ENCODE results near the gene LRR1.
A peak's percentile ranks its signal among the peaks of the same experiment; 100 is the strongest.
"Not testable (repeated sequence)": the region's sequence is repeated elsewhere in the genome, so short reads cannot be mapped to it uniquely, and the experiment has no call there.

LRR1 gene

DNA sequence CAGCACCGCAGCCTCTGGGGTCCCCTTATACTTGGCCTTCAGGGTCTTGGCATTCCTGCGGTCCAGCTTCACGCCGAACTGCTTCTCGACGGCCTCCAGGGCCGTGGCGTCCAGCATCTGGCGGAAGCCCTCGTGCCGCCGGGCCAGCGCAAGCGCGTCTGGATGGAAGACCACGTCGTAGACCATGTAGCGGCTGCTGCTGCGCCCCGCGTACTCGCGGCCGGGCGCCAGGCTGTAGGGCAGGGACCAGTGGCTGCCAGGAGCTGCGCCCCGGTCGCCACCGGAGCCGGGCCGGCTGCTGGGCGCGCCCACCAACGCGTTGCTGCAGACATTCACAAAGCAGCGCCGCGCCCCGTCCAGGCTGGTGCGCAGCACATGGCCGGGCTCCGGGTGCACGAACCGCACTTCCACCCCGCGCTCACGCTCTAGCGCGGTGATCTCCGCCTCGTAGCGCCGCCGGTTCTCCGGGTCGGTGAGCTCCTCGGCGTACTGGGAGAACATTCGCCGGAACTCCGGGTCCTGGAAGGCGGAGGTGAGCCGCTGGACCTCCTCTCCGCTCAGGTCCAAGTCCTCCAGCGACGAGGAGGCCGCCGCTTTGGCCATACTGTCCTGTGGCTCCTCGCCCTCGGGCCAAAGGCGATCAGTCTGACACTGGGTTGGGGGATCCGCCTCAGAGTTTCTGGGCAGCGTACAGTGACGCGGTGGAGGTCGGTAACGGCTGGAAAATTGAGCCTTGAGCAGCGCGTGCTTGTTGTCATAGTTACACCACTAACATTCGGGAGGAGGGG lies 36.0 kb downstream of the LRR1 start, which contains the start of gene DNAAF2:
DNAAF2 (minus strand) TSS at position 698 of the 788 bp plus-strand sequence; CDS start at position 603, 95 bp downstream.
- H3K27ac ChIP-seq (ENCODE audit: low read depth, low read length, severe bottlenecking), result peak within 1 kb of the TSS; percentile 98
- peak within 1 kb of the TSS; percentile 97 for H3K4me3 ChIP-seq (ENCODE audit: extremely low read depth, insufficient read depth, low read length, poor library complexity, severe bottlenecking)
- 0 to 1% methylated on average over 65 to 78 of the region's 80 CpGs for WGBS, 2 experiments (ENCODE audit: insufficient coverage in 2 of 2)
- H3K36me3 ChIP-seq (ENCODE audit: control insufficient read depth, insufficient read depth, low read length), result peaks cover 40% of the 10 kb centered on the region
- H3K9me3 ChIP-seq (ENCODE audit: control insufficient read depth, low read length), result peaks cover 3% of the 10 kb centered on the region
- peaks cover 6% of the 10 kb centered on the region for H3K4me1 ChIP-seq (ENCODE audit: control insufficient read depth, insufficient read depth, low read length, poor library complexity, severe bottlenecking)

DNA sequence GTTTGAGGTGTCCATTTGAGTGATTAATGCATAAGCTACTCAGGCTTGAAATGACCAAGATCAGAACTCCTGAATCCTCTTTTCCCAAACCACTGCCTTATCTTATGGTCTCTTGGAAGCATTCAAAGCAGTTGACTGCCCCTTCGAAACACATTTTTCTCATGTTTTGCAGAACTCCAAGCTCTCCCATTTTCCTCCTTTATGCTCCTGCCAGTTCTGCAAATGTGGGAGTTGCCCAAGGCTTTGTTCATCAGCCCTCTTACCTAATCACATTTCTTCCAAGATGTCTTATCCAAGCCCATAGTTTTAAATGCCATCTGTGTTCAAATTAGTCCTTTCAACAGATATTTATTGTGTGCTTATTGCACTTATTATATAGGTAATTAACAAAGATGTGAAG lies 38.1 kb downstream of the LRR1 start:
- Histone ChIP-seq H3K9me3 (ENCODE audit: control insufficient read depth, low read length) (no peaks in the 10 kb centered on the region), H3K4me1 (ENCODE audit: control insufficient read depth, insufficient read depth, low read length, poor library complexity, severe bottlenecking) (peaks cover 6% of the 10 kb centered on the region), H3K27ac (ENCODE audit: low read depth, low read length, severe bottlenecking) (no peak overlapping the region), H3K36me3 (ENCODE audit: control insufficient read depth, insufficient read depth, low read length) (peaks cover 36% of the 10 kb centered on the region), H3K4me3 (ENCODE audit: extremely low read depth, insufficient read depth, low read length, poor library complexity, severe bottlenecking) (no peak overlapping the region)
- 87 to 89% methylated on average over 1 of the region's 1 CpG for WGBS, 2 experiments (ENCODE audit: insufficient coverage in 2 of 2)

DNA sequence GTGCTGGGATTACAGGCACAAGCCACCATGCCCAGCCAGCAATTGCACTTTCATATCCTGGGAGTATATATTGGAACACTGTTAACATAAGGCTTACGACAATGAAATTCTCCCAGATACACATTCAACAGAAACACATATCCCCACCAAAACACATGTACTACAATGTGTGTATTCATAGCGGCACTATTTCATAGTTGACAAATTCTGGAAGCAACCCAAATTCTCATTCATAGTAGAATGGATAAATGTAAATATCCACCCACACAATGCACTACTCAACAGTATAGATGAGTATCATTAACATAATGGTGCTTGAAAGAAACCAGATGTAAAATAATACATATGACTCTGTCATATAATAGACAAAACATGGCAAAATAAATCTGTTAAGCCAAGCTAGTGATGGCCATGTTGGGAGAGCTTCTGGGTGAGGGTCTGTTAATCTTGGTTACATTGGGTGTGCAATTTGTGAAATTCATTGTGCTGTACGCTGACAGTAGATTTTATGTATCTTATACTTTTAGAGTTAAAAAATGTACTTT lies 38.9 kb downstream of the LRR1 start:
- H3K36me3 ChIP-seq (ENCODE audit: control insufficient read depth, insufficient read depth, low read length), result peaks cover 38% of the 10 kb centered on the region
- WGBS, 2 experiments (ENCODE audit: insufficient coverage in 2 of 2), result no CpG with 5 or more reads among the region's 3 CpGs
- H3K4me3 ChIP-seq (ENCODE audit: extremely low read depth, insufficient read depth, low read length, poor library complexity, severe bottlenecking), result no peak overlapping the region
- H3K4me1 ChIP-seq (ENCODE audit: control insufficient read depth, insufficient read depth, low read length, poor library complexity, severe bottlenecking), result peaks cover 6% of the 10 kb centered on the region
- no peak overlapping the region for H3K27ac ChIP-seq (ENCODE audit: low read depth, low read length, severe bottlenecking)
- no peaks in the 10 kb centered on the region for H3K9me3 ChIP-seq (ENCODE audit: control insufficient read depth, low read length)

DNA sequence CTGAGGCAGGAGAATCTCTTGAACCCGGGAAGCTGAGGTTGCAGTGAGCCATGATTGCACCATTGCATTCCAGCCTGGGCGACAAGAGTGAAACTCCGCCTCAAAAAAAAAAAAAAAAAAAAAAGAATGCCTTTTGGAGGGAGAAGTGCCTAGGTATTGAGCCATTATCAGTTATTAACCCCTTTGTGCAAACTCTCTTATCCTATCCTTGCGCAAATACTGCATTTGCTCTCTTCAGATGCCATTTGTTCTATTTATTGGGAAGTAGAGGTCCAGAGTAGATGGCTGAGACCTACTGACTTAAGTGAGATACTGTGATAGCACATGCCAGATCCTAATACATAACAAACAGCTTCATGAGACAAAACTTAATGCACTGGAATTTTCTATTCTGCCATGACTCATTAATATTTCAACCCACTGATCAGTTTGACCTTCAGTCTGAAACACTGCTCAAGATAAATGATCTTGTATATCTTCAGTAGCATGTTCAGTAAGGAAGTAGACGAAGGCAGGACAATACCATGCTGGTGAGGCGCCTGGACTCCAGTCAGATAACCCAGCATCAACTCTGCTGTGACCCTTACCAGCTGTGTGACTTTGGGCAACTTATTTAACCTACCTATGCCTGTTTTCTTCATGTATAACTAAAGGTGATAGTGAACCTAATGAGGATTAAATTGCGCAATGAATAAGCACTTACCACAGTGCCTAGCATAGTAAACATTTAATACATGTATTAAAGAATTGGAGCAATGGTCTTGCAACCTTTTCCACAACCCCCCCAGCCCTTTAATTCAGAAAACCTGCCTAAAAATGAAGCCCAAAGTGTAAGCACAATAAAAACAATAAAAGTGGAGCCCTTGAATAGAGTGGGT lies 42.0 kb downstream of the LRR1 start:
- WGBS, 2 experiments (ENCODE audit: insufficient coverage in 2 of 2), result 83 to 100% methylated on average over 1 to 2 of the region's 7 CpGs
- Histone ChIP-seq H3K4me1 (ENCODE audit: control insufficient read depth, insufficient read depth, low read length, poor library complexity, severe bottlenecking) (peaks cover 6% of the 10 kb centered on the region), H3K27ac (ENCODE audit: low read depth, low read length, severe bottlenecking) (no peak overlapping the region), H3K9me3 (ENCODE audit: control insufficient read depth, low read length) (no peaks in the 10 kb centered on the region), H3K36me3 (ENCODE audit: control insufficient read depth, insufficient read depth, low read length) (peaks cover 56% of the 10 kb centered on the region), H3K4me3 (ENCODE audit: extremely low read depth, insufficient read depth, low read length, poor library complexity, severe bottlenecking) (no peak overlapping the region)

DNA sequence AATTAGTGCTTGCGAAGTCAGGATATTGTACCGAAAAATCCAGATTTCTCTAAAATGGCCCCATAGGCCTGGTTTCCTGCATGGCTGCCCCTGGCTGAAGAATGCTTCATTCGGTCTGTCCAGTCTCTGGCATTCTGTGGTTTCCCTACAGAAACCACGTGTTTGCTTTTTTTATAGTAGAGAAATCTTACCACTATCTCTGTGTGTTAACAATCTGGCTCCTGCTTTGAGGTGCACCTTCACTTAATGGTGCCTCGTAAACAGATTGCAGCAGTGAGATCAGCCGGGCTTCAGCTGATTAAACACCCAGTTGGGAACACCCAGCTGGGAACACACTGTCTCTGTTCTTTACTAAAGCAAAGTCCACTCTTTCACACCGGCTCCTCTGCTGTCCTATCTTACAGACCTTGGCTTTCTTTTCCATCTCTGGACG lies 43.0 kb downstream of the LRR1 start:
- no peak overlapping the region for H3K4me3 ChIP-seq (ENCODE audit: extremely low read depth, insufficient read depth, low read length, poor library complexity, severe bottlenecking)

DNA sequence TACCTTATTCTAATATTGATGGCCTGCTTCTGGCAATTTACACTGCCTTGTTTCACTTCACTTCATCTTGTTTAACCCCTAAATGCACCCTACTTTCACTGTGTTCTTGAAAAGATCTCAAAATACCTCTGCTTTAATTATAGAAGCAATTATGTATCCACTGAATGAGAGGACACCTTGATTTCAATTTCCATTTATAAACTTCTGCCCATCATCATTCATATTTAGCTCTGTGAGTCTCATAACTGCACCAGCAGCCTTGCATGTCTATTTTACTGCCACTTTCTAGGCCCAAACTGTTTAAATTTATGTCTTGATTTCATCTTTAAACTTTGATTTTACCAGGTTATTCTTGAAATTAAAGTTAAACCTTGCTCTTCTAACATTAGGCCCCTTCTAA lies 43.4 kb downstream of the LRR1 start:
- no peaks in the 10 kb centered on the region for H3K9me3 ChIP-seq (ENCODE audit: control insufficient read depth, low read length)
- H3K4me3 ChIP-seq (ENCODE audit: extremely low read depth, insufficient read depth, low read length, poor library complexity, severe bottlenecking), result no peak overlapping the region
- peaks cover 57% of the 10 kb centered on the region for H3K36me3 ChIP-seq (ENCODE audit: control insufficient read depth, insufficient read depth, low read length)
- no peak overlapping the region for H3K27ac ChIP-seq (ENCODE audit: low read depth, low read length, severe bottlenecking)
- no peaks in the 10 kb centered on the region for H3K4me1 ChIP-seq (ENCODE audit: control insufficient read depth, insufficient read depth, low read length, poor library complexity, severe bottlenecking)

More for the DNA sequence above, 43.0 kb downstream of the LRR1 start:
- Histone ChIP-seq H3K9me3 (ENCODE audit: control insufficient read depth, low read length) (no peaks in the 10 kb centered on the region), H3K27ac (ENCODE audit: low read depth, low read length, severe bottlenecking) (no peak overlapping the region), H3K36me3 (ENCODE audit: control insufficient read depth, insufficient read depth, low read length) (peaks cover 56% of the 10 kb centered on the region), H3K4me1 (ENCODE audit: control insufficient read depth, insufficient read depth, low read length, poor library complexity, severe bottlenecking) (no peaks in the 10 kb centered on the region)
- WGBS, 2 experiments (ENCODE audit: insufficient coverage in 2 of 2), result 89 to 93% methylated on average over 8 of the region's 8 CpGs

DNA sequence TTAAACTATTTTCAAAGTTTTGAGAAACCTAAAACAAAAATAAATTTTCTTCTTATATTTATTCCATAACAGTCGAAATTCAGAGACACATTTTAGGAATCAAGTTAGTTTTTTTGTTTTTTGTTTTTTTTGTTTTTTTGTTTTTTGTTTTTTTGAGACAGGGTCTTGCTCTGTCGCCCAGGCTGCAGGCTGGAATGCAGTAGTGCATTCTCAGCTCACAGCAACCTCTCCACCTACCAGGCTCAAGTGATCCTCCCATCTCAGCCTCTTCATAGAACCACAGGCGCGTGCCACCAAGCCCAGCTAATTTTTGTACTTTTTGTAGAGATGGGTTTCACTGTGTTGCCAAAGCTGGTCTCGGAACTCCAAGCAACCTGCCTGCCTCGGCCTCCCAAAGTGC lies 54.8 kb downstream of the LRR1 start:
- WGBS, 2 experiments (ENCODE audit: insufficient coverage in 2 of 2), result no CpG with 5 or more reads among the region's 6 CpGs
- H3K27ac ChIP-seq (ENCODE audit: low read depth, low read length, severe bottlenecking), result no peak overlapping the region
- H3K9me3 ChIP-seq (ENCODE audit: control insufficient read depth, low read length), result no peaks in the 10 kb centered on the region
- peaks cover 23% of the 10 kb centered on the region for H3K36me3 ChIP-seq (ENCODE audit: control insufficient read depth, insufficient read depth, low read length)
- no peak overlapping the region for H3K4me3 ChIP-seq (ENCODE audit: extremely low read depth, insufficient read depth, low read length, poor library complexity, severe bottlenecking)
- no peaks in the 10 kb centered on the region for H3K4me1 ChIP-seq (ENCODE audit: control insufficient read depth, insufficient read depth, low read length, poor library complexity, severe bottlenecking)

DNA sequence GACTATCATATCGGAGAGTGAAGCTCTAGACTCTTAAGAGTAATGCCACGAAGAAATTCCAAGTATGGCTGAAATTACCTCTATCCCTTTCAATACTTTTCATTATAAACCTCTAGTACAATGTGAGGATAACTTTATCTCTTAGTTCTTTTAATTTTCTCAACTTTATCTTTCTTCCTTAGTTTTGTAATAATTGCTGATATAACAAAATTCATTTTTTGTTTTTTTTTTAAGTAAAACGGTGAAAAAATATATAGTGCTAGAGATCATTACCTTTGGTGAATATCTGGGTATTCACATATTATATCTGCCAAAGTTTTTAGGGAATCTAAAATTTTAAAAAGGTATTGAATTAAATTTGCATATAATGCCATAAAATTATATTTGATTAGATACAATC lies 55.8 kb downstream of the LRR1 start:
- H3K27ac ChIP-seq (ENCODE audit: low read depth, low read length, severe bottlenecking), result no peak overlapping the region
- no peak overlapping the region for H3K4me3 ChIP-seq (ENCODE audit: extremely low read depth, insufficient read depth, low read length, poor library complexity, severe bottlenecking)
- WGBS, 2 experiments (ENCODE audit: insufficient coverage in 2 of 2), result no CpG with 5 or more reads among the region's 3 CpGs
- no peaks in the 10 kb centered on the region for H3K9me3 ChIP-seq (ENCODE audit: control insufficient read depth, low read length)
- H3K4me1 ChIP-seq (ENCODE audit: control insufficient read depth, insufficient read depth, low read length, poor library complexity, severe bottlenecking), result no peaks in the 10 kb centered on the region
- peaks cover 23% of the 10 kb centered on the region for H3K36me3 ChIP-seq (ENCODE audit: control insufficient read depth, insufficient read depth, low read length)

DNA sequence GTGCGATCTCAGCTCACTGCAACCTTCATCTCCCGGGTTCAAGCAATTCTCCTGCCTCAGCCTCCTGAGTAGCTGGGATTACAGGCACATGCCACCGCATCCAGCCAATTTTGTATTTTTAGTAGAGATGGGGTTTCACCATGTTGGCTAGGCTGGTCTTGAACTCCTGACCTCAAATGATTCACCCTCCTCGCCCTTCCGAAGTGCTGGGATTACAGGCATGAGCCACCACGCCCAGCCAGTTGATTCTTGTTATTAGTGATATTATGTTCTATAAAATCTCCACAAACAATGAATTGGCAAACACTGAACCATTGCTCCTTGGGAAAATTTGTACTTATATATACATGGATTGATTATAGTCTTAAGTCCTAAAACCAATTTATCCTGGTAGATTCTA lies 58.8 kb downstream of the LRR1 start:
- H3K4me3 ChIP-seq (ENCODE audit: extremely low read depth, insufficient read depth, low read length, poor library complexity, severe bottlenecking); H3K9me3 ChIP-seq (ENCODE audit: control insufficient read depth, low read length); H3K4me1 ChIP-seq (ENCODE audit: control insufficient read depth, insufficient read depth, low read length, poor library complexity, severe bottlenecking); H3K27ac ChIP-seq (ENCODE audit: low read depth, low read length, severe bottlenecking): not testable (repeated sequence)
- WGBS, 2 experiments (ENCODE audit: insufficient coverage in 2 of 2), result 87 to 94% methylated on average over 2 to 3 of the region's 6 CpGs
- peaks cover 19% of the 10 kb centered on the region for H3K36me3 ChIP-seq (ENCODE audit: control insufficient read depth, insufficient read depth, low read length)

DNA sequence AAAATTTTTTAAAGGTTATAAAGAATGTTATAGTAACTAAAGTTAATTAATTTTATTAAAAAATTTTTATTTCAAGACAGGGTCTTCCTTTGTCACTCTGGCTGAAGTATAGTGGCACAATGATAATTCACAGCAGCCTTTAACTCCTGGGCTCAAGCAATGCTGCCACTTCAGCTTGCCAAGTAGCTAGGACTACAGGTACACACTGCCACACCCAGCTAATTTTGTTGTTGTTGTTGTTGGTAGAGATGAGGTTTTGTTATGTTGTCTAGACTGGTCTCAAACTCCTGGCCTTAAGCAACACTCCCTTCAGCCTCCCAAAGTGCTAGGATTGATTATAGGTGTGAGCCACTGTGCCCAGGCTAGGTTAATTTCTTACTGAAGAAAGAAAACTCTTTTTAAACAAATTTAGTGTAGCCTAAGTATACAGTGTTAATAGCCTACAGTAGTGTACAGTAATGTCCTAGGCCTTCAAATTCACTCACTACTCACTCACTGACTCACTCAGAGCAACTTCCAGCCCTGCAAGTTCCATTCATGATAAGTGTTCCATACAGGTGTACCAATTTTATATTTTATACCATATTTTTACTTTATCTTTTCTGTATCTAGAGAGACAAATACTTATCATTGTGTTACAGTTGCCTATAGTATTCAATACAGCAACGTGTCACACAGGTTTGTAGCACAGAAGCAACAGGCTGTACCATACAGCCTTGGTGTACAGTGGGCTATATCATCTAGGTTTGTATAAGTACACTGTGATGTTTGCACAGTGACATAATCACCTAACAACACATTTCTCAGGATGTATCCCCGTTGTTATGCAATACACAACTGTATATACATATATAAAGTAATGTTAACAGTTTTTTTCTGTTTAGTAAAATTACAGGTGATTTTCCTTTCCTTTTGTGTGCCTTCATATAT lies 61.1 kb downstream of the LRR1 start:
- no peak overlapping the region for H3K4me3 ChIP-seq (ENCODE audit: extremely low read depth, insufficient read depth, low read length, poor library complexity, severe bottlenecking)
- H3K4me1 ChIP-seq (ENCODE audit: control insufficient read depth, insufficient read depth, low read length, poor library complexity, severe bottlenecking), result no peaks in the 10 kb centered on the region
- H3K36me3 ChIP-seq (ENCODE audit: control insufficient read depth, insufficient read depth, low read length), result peaks cover 15% of the 10 kb centered on the region
- H3K9me3 ChIP-seq (ENCODE audit: control insufficient read depth, low read length), result no peaks in the 10 kb centered on the region
- 80% methylated on average over 1 of the region's 2 CpGs; no CpG with 5 or more reads in 1 of the 2 experiments for WGBS, 2 experiments (ENCODE audit: insufficient coverage in 2 of 2)
- no peak overlapping the region for H3K27ac ChIP-seq (ENCODE audit: low read depth, low read length, severe bottlenecking)

Measured in mesodermal cell (in vitro differentiated cells).